ELF-1 (cell line): Measurements from ENCODE around the gene EPHA4.

ENCODE experiments used
- DNase-seq: peaks from one replicate; pipeline ENCODE4 v3.0.0-alpha.2; 2016; ENCODE audit warnings: low read depth, low spot score

The EPHA4 gene

GRCh38 chr2:221476195-221476594 lies 95.9 kb downstream of the EPHA4 start:
- no peak for DNase-seq

- DNase-seq: no peak
These were observed 98.7 kb downstream of the EPHA4 start for GRCh38 chr2:221473451-221473850.

- peak; percentile 44 for DNase-seq
These were observed 103.8 kb downstream of the EPHA4 start for GRCh38 chr2:221468317-221468716.

GRCh38 chr2:221467610-221468009 lies 104.5 kb downstream of the EPHA4 start:
- DNase-seq: no peak

GRCh38 chr2:221466744-221467143 lies 105.4 kb downstream of the EPHA4 start:
- DNase-seq: no peak

GRCh38 chr2:221465776-221466175 lies 106.3 kb downstream of the EPHA4 start:
- DNase-seq: no peak

GRCh38 chr2:221464971-221465370 lies 107.1 kb downstream of the EPHA4 start:
- no peak for DNase-seq

GRCh38 chr2:221463241-221463896 lies 108.7 kb downstream of the EPHA4 start:
- no peak for DNase-seq

GRCh38 chr2:221461901-221462300 lies 110.2 kb downstream of the EPHA4 start:
- DNase-seq: no peak

GRCh38 chr2:221460136-221460535 lies 112.0 kb downstream of the EPHA4 start:
- no peak for DNase-seq

GRCh38 chr2:221458578-221458977 lies 113.5 kb downstream of the EPHA4 start:
- no peak for DNase-seq

- DNase-seq: no peak
These were observed 116.9 kb downstream of the EPHA4 start for GRCh38 chr2:221455214-221455613.

- no peak for DNase-seq
These were observed 117.5 kb downstream of the EPHA4 start for GRCh38 chr2:221454459-221455105.

- DNase-seq: no peak
These were observed 120.0 kb downstream of the EPHA4 start for GRCh38 chr2:221451862-221452788.

- no peak for DNase-seq
These were observed 121.8 kb downstream of the EPHA4 start for GRCh38 chr2:221450280-221450679.

GRCh38 chr2:221449406-221449805 lies 122.7 kb downstream of the EPHA4 start:
- no peak for DNase-seq

GRCh38 chr2:221448844-221449390 lies 123.2 kb downstream of the EPHA4 start:
- DNase-seq: no peak

GRCh38 chr2:221448057-221448843 lies 123.9 kb downstream of the EPHA4 start:
- no peak for DNase-seq

- DNase-seq: peak; percentile 59
These were observed 124.8 kb downstream of the EPHA4 start for GRCh38 chr2:221447310-221447709.

GRCh38 chr2:221446140-221446539 lies 126.0 kb downstream of the EPHA4 start:
- no peak for DNase-seq

GRCh38 chr2:221444106-221444505 lies 128.0 kb downstream of the EPHA4 start:
- no peak for DNase-seq
